Kidney epithelial cell (primary cell): ENCODE results near the gene ZNF547. TPM values are rescaled to one million over a fixed set of nuclear protein-coding genes. Genes with fewer than 3 reads are reported as not detected.

Experiments used
- DNase-seq: peaks from one replicate; pipeline ENCODE4 v3.0.0-alpha.2; 2010; ENCODE audit warnings: low read depth
- H3K27me3 ChIP-seq: 2 replicates; pipeline ENCODE4 v1.6.0; 2011; ENCODE audit warnings: low read length; ENCODE audit not compliant: control insufficient read depth, insufficient read depth
- H3K36me3 ChIP-seq: 2 replicates; pipeline ENCODE4 v1.5.1; 2011; ENCODE audit warnings: low read length; ENCODE audit not compliant: control insufficient read depth, insufficient read depth
- H3K4me3 ChIP-seq: 2 replicates; pipeline ENCODE4 v1.5.1; 2011; ENCODE audit warnings: low read depth, mild to moderate bottlenecking, control low read depth, low read length
- CTCF ChIP-seq: IDR thresholded peaks from 2 replicates; pipeline ENCODE4 v1.5.1; 2011; ENCODE audit warnings: mild to moderate bottlenecking, moderate library complexity, low read length, control low read depth, inconsistent platforms; ENCODE audit not compliant: insufficient read depth, poor library complexity, severe bottlenecking
- total RNA-seq: library from RNA; depleted of rRNA; stranded (reverse); fragments of >200 nt; gene quantifications from 2 replicates; pipeline ENCODE4 v1.2.3, GENCODE V29; 2015

Gene ZNF547
- total RNA-seq, 1 donor from 2014 or later: 1.7 TPM

DNA sequence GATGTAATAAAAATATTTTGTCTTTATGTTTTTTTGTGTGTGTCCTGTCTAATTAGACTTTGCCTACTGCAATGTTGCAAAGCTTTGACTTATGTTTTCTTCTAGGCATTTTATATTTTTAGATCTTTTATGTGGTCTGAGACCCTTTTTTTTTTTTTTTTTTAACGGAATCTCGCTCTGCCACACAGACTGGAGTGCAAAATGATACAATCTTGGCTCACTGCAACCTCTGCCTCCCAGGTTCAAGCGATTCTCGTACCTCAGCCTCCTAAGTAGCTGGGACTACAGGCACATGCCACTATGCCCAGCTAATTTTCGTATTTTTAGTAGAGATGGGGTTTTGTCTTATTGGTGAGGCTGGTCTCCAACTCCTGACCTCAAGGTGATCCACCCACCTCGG, 20.8 kb upstream of the ZNF547 start:
- no peaks in the 10 kb centered on the region for H3K36me3 ChIP-seq
- no peak for TF ChIP-seq CTCF
- H3K4me3 ChIP-seq: no peak overlapping the region
- H3K27me3 ChIP-seq: no peaks in the 10 kb centered on the region
- no peak for DNase-seq

- H3K36me3 ChIP-seq: no peaks in the 10 kb centered on the region
- no peaks in the 10 kb centered on the region for H3K27me3 ChIP-seq
- H3K4me3 ChIP-seq: no peak overlapping the region
- DNase-seq: no peak
- TF ChIP-seq CTCF: no peak
Measured at GRCh38 chr19:57348136-57348535, 15.2 kb upstream of the ZNF547 start.

GRCh38 chr19:57350877-57351805, 12.2 kb upstream of the ZNF547 start, which contains the start of gene ZNF304:
Gene ZNF304 (plus strand): TSS chr19:57351271. CDS start chr19:57351665, 394 bp downstream.
- peaks cover 2% of the 10 kb centered on the region for H3K36me3 ChIP-seq
- no peak for TF ChIP-seq CTCF
- no peaks in the 10 kb centered on the region for H3K27me3 ChIP-seq
- peak within 1 kb of the TSS; percentile 61 for H3K4me3 ChIP-seq
- peak; percentile 90 for DNase-seq

DNA sequence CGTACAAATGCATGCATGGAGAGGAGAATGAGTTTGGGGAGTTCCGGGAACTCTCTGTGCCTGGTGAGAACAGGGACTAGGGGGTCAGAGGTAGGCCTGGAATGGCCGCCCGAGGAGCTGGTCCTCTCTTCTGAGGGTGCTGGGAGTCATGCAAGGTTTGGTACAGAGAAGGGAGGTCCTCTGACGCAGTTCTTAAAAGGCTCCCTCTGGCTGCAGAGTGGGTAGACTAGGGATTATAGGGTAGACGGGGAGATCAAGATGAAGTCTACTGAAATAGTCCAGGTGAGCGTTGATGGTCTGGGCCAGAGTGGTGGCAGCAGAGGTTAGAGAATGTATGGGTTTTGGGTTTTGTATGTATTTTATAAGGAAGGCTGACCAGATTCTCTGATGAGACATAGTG, 11.5 kb upstream of the ZNF547 start:
- no peak for DNase-seq
- H3K4me3 ChIP-seq: peak overlapping the region; percentile 61
- TF ChIP-seq CTCF: no peak
- H3K27me3 ChIP-seq: no peaks in the 10 kb centered on the region
- H3K36me3 ChIP-seq: peaks cover 4% of the 10 kb centered on the region

DNA sequence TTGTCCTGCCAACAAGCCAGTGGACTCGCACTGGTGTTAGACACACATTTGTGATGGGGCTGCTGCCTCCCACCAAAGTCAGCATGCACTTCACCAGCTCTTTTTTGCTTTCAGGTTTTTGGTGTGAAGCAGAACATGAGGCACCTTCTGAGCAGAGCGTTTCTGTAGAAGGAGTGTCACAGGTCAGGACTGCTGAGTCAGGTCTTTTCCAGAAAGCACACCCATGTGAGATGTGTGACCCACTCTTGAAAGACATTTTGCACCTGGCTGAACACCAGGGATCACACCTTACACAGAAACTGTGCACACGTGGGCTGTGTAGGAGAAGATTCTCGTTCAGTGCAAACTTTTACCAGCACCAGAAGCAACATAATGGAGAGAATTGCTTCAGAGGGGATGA, 7.4 kb upstream of the ZNF547 start:
- H3K36me3 ChIP-seq: peaks cover 4% of the 10 kb centered on the region
- no peak overlapping the region for H3K4me3 ChIP-seq

More for the DNA sequence above, 7.4 kb upstream of the ZNF547 start:
- DNase-seq: no peak
- no peaks in the 10 kb centered on the region for H3K27me3 ChIP-seq
- no peak for TF ChIP-seq CTCF
